Fibroblast of villous mesenchyme (primary cell): ENCODE results near the gene SEMA3G. TPM values are rescaled to one million over a fixed set of nuclear protein-coding genes. Genes with fewer than 3 reads are reported as not detected.
A peak's percentile ranks its signal among the peaks of the same experiment; 100 is the strongest.

ENCODE experiments used
- DNase-seq: peaks from one replicate; pipeline ENCODE4 v3.0.0-alpha.2; 2010; ENCODE audit warnings: low read depth
- H3K4me3 ChIP-seq: 2 replicates; pipeline ENCODE4 v1.5.1; 2011; ENCODE audit warnings: low read depth, mild to moderate bottlenecking, low read length
- total RNA-seq: library from RNA; depleted of rRNA; stranded (reverse); fragments of >200 nt; gene quantifications from 2 replicates; pipeline ENCODE4 v1.2.3, GENCODE V29; 2012
- TF ChIP-seq, protein P1 (sequence below): IDR thresholded peaks from 2 replicates; pipeline ENCODE4 v1.5.1; 2012; ENCODE audit warnings: low read depth, mild to moderate bottlenecking, low read length; ENCODE audit not compliant: insufficient read depth

SEMA3G gene
- total RNA-seq, 1 donor, result not detected

DNA sequence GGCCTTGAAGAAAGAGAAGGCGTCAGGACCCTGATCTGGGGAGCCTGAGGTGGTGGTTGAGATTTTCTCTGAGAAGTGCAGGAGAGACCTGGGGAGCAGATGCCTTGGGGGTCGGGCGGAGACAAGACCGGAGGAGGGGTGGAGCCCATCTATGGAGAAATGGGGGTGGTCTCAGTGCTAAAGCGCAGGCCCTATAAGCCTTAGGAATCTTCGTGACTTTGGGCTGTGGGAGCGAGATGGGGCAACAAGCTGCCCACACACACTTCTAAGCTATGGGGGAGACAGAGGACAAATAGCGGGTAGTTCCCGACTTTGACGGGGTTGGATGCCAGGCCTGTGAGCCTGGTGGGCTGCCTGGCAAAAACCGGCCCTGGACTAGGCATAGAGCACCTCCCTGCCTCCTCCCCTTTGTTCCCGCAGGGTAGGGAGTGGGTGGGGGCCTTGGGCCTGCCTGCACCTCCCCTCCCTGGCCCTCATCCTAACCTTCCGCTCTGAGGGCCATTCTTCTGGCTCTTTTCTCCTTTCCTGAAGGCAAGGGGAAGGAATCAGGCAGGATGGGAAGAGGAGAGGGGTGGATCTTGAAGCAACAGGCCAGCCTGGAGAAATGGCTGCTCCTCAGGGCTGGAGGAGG, 11.4 kb upstream of the SEMA3G start:
- TF ChIP-seq, protein P1, sequence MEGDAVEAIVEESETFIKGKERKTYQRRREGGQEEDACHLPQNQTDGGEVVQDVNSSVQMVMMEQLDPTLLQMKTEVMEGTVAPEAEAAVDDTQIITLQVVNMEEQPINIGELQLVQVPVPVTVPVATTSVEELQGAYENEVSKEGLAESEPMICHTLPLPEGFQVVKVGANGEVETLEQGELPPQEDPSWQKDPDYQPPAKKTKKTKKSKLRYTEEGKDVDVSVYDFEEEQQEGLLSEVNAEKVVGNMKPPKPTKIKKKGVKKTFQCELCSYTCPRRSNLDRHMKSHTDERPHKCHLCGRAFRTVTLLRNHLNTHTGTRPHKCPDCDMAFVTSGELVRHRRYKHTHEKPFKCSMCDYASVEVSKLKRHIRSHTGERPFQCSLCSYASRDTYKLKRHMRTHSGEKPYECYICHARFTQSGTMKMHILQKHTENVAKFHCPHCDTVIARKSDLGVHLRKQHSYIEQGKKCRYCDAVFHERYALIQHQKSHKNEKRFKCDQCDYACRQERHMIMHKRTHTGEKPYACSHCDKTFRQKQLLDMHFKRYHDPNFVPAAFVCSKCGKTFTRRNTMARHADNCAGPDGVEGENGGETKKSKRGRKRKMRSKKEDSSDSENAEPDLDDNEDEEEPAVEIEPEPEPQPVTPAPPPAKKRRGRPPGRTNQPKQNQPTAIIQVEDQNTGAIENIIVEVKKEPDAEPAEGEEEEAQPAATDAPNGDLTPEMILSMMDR, result no peak
- DNase-seq, result no peak
- peak overlapping the region; percentile 93 for H3K4me3 ChIP-seq

GRCh38 chr3:52455283-52456168, 10.6 kb upstream of the SEMA3G start, which contains the start of gene NISCH:
TSS of gene NISCH (plus strand) at chr3:52455604. CDS start at chr3:52455642, 38 bp downstream.
- TF ChIP-seq, protein P1, result no peak
- peak; percentile 69 for DNase-seq

GRCh38 chr3:52454938-52455282, 10.0 kb upstream of the SEMA3G start:
- DNase-seq, result no peak
- H3K4me3 ChIP-seq, result peak overlapping the region; percentile 93
- TF ChIP-seq, protein P1, result no peak

More at GRCh38 chr3:52455283-52456168, 10.6 kb upstream of the SEMA3G start, which contains the start of gene NISCH:
- peak within 1 kb of the TSS; percentile 93 for H3K4me3 ChIP-seq

DNA sequence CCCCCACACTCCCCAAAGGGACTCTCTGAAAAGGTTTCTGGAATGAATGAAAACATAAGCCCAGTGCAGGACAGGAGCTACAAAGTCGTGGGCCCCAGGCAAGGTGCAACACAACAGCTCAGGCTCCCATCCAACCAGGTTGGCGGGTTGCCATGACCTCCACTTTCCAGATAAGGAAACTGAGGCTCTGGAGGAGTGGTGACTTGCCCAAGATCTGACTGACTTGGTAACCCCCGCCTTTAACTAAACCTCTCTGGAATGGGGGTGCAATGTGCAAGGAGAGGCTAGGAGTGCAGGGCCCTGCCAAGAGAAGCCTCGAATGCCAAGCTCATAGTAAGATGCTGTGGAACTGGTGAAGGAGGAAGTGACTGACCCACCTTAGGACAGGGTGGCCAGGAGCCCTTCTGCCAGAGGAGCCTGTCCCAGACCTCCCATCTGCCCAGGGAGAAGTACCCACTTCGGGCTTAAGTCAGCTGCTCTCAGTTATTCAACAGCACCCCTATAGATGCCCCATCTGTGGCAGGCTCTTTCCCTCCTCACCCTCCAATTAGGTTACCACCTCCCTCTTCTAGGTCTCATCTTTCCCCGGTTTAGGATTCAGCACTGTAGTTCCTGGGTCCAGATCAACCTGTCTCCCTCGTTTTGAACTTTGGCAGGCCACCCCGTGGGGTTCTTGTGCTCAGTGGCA, 9.5 kb upstream of the SEMA3G start:
- H3K4me3 ChIP-seq, result no peak overlapping the region
- no peak for DNase-seq
- TF ChIP-seq, protein P1, result no peak

GRCh38 chr3:52453496-52454249, 8.8 kb upstream of the SEMA3G start, which contains the start of gene TNNC1:
TSS of gene TNNC1 (minus strand) at chr3:52454041. CDS start at chr3:52454015, 26 bp downstream.
- TF ChIP-seq, protein P1, result no peak
- no peak within 1 kb of the TSS for H3K4me3 ChIP-seq
- no peak for DNase-seq
